HG03342 (cell line): Measurements from ENCODE around the gene PLEKHG7.

Experiments
- ATAC-seq: cut with Tn5 transposase; IDR thresholded peaks from one replicate; pipeline ENCODE4 v1.9.1; 2021; ENCODE audit warnings: mild to moderate bottlenecking, moderate library complexity; ENCODE audit not compliant: unreplicated experiment

The PLEKHG7 gene

GRCh38 chr12:92794814-92795213, 92.0 kb downstream of the PLEKHG7 start:
- no peak for ATAC-seq

- ATAC-seq, result no peak
These were observed 93.9 kb downstream of the PLEKHG7 start for GRCh38 chr12:92796650-92797049.

- ATAC-seq, result no peak
These were observed 100.1 kb downstream of the PLEKHG7 start for GRCh38 chr12:92802906-92803305.

- ATAC-seq, result no peak
These were observed 101.1 kb downstream of the PLEKHG7 start for GRCh38 chr12:92803903-92804302.

GRCh38 chr12:92810370-92810769, 107.6 kb downstream of the PLEKHG7 start:
- ATAC-seq, result no peak

GRCh38 chr12:92814584-92814983, 111.8 kb downstream of the PLEKHG7 start:
- no peak for ATAC-seq

- no peak for ATAC-seq
These were observed 118.4 kb downstream of the PLEKHG7 start for GRCh38 chr12:92821142-92821541.
